ENCODE data around the gene PEX26.
"Not testable (repeated sequence)": the region's sequence is repeated elsewhere in the genome, so short reads cannot be mapped to it uniquely, and the experiment has no call there.

Gene PEX26

DNA sequence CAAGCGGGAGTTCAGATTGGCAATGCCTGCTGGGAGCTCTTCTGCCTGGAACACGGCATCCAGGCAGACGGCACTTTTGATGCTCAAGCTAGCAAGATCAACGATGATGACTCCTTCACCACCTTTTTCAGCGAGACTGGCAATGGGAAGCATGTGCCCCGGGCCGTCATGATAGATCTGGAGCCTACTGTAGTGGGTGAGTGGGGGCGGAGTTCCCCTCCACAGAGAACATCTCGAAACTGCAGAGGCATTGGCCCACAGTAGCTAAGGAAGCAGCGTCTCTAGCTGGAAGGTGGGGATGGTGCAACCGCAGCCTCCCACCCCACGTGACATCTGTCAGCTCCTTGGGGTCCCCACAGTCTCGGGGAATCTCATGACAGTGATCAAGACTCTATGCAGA is 43.7 kb downstream of the PEX26 start:
- DNase-seq: no peak

DNA sequence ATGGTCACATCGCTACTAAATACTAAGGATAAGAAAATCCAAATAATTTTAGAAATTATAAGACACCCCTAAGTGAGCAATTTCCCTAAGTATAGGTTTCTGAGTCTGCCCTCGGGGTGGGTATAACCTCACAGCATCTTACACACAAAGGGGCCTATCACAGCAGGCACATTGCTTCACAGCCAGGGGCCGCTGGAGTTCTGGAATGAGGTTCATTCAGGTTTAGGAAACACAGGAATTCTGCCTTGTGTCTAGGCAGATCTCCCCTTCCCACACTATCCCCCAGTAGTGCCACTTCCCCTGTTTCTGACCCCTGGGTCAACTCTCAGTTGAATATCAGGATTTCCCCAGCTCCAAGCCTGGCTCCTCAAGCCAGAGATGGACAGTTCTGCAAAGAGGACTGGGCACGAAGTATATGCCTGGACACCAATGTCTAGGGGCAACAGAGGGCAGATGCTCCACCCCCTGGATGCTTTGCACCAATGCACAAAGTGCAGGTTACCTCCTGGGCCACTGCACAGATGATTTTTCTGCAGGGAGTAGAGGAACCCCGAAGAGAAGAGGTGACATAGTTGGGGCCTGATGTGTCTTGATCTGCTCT is 44.3 kb downstream of the PEX26 start:
- DNase-seq: no peak

DNA sequence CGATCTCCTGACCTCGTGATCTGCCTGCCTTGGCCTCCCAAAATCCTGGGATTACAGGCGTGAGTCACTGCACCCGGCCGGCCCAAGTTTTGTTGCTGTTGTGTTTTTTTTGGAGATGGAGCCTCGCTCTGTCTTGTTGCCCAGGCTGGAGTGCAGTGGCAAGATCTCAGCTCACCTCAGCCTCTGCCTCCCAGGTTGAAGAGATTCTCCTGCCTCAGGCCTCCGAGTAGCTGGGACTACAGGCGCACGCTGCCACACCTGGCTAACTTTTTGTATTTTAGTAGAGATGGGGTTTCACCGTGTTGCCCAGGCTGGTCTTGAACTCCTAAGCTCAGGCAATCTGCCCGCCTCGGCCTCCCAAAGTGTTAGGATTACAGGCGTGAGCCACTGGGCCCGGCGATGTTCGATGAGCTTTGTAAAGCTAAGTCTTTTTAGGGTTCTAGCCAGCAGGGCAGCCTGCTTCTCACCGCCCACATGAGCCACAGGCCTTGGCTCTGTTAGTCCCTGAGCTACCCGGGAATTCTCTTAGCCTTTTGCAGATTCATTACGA is 45.8 kb downstream of the PEX26 start:
- not testable (repeated sequence) for DNase-seq

DNA sequence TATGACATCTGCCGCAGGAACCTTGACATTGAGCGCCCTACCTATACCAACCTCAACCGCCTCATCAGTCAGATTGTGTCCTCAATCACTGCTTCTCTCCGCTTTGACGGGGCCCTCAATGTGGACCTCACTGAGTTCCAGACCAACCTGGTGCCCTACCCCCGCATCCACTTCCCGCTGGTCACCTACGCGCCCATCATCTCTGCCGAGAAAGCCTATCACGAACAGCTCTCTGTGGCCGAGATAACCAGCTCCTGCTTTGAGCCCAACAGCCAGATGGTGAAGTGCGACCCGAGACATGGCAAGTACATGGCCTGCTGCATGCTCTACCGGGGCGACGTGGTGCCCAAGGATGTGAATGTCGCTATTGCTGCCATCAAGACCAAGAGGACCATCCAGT is 48.8 kb downstream of the PEX26 start:
- DNase-seq: no peak

- no peak for DNase-seq
Observed at GRCh38 chr22:18130018-18130417, 52.2 kb downstream of the PEX26 start.

DNA sequence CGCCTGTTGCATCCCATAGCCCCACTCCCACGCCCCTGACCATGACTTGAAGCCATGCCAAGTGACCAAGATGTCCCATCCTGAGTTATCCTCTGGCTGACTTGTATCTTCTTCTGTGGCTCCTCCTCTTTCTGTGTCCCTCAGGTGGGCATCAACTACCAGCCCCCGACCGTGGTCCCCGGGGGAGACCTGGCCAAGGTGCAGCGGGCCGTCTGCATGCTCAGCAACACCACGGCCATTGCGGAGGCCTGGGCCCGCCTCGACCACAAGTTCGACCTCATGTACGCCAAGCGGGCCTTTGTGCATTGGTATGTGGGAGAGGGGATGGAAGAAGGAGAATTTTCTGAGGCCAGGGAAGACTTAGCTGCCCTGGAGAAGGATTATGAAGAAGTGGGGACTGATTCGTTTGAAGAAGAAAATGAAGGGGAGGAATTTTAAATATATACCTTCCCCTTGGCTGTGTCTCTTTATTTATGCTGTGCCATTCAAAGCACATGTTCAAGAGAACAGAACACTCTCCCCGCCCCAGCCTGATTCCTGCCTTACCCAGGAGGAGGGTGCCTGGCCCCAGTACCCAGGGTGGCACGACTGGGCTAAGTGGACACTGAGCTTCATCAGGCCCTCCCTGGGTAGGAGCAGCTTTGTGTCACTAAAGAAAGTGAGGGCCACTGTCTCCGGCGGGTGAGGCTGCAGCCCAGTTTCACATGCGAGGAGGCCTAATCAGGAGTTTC is 53.1 kb downstream of the PEX26 start:
- DNase-seq: no peak

DNA sequence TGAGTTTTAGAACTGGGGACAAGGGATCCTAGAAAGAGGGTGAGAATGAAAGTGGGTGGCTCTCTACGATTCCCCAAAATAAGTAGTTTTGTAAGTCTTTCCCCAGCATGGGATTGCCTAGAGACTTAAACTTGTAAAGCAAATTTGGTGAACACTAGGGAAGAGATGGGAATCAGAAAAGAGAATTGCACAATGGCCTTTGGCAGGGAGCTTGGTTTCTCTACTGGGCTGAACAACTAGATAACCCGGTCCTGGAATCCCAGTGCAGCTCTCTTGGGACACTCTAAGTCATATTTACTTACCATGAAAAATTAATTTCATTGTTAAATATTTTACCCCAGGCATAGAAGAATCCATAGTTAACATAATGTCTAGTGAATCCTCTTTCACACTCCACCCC is 55.7 kb downstream of the PEX26 start:
- DNase-seq: no peak

DNA sequence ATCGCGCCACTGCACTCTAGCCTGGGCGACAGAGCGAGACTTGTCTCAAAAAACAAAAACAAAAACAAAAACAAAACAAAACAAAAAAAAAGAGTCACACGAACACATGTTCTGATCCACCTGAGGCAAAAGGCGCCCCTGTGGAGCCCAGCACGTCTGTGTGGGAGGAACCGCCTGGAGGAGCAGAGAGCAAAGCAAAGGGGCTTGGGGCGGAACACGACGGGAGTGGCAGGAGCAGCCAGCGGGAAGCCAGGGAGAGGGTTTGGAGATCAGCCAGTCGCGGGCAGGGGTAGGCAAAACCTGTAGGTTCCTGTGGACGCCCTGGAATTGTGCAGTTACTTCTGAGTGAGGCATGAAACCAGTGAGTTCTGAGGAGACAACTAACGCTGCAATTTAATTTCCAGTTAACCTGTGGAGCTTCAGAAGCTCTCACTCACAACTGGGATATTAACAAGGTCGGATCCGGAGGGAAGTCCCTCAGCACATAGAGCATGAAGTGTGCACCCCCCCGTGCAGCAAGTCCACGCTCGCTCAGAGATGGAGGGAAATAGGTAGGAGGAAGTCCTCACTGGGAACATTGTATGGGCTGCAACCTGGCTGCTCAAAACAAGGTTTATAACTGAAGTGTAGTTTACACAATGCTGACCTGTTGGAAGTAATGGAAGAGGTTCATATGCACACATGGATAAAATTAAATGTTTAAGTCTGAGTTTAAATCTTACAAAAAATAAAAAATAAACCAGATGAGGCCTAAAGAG is 59.0 kb downstream of the PEX26 start:
- DNase-seq: no peak

GRCh38 chr22:18141004-18141403 is 63.2 kb downstream of the PEX26 start:
- not testable (repeated sequence) for DNase-seq

DNA sequence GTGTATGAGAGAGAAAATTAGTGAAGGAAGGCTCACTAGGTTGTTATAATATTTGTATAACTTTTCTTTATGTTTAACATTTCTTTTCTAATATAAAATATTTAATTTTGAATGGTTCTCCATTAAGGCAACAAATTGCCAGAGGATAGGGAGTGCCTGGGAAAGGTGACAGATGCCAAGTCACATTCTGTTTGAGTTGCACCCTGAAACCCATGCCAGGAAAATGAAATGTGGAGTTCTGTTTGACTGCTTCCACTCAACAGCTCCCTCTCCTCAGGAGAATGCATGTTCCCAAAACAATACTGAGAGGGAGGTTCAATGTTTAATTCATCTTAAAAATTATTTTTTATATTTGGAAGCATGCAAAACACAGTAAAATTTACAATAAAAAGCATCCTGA is 66.3 kb downstream of the PEX26 start:
- no peak for DNase-seq

DNA sequence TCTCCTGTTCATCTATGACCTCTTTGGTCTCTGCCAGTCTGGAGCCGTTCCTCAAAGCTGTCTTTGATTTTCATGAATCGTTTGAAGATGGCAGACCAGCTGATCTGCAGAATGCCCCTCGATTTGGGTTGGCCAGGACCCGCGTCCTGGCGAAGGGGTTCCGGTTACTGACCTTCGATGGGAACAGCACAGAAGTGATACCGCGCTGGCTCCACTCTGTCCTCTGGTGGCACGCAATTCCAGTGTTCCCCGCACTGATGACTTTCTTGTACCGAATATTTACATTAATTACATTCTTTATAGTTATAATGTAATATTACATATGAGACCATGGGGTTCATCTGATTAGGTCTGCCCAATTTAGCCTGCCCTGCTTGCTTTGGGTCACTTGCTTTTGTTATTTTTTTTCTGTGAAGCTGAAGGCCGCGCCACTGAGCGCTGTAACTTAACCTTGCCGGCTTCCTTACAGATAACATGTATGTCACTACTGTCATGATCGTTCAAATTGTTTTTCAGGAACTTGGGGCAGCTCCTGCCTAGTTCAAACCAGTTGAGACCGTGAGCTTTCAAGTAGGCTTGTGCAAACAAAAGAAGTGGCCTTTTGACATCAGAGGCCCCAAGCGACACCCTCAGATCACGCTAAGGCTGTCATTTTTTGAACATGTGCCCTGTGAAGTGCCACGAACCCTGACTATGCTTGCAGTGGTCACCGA is 68.0 kb downstream of the PEX26 start:
- DNase-seq: no peak

- no peak for DNase-seq
Observed at GRCh38 chr22:18146389-18146753, 68.6 kb downstream of the PEX26 start.

DNA sequence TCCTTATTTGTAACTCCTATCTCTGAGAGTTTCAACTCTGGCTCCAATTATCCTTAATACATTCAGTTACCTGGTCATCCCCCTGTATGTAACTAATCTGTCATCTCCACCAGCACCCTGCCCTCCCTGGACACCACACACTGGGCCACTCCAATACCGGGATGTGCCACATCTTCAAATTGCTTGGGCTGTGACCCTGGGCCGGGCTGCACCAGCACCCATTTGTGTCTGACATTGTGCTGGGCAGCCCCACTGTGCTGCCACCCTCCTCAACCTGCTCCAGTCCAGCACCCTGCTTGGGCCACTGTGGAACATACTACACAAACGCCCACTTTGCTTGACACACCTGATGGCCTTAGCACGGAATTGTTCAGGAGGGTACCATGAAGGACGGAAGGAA is 70.0 kb downstream of the PEX26 start:
- no peak for DNase-seq

DNA sequence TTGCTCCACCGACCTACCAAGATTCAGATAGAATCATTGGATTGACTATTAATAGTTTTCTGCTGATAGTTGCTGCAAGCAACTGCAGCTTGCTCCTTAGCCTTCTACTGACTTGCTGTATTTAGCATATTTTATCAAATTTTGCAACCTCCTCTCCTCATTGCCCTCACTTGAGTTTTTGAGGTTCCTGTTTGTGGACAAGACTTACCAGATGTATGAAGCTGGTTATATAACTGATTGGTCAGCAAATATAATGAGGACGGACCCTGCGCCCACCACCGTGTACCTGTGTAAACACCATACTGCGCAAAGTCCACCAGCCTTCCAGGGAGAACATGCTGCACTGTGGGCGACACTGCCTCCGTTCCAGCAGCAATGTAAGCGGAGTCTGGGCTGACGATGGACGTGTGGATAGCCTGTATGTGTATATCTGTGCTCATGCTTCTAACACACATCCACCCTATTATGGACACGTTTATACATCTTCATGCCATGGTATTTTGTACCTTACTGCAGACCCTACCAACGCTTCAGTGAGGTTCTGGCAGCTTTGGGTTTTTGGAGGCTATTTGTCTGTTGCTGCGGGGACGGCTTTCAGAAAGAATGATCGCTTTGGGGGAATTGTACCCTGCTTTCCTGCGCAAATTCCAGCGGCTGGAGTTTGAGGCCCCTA is 70.6 kb downstream of the PEX26 start:
- no peak for DNase-seq

- DNase-seq: no peak
Observed at GRCh38 chr22:18152519-18152918, 74.7 kb downstream of the PEX26 start.

DNA sequence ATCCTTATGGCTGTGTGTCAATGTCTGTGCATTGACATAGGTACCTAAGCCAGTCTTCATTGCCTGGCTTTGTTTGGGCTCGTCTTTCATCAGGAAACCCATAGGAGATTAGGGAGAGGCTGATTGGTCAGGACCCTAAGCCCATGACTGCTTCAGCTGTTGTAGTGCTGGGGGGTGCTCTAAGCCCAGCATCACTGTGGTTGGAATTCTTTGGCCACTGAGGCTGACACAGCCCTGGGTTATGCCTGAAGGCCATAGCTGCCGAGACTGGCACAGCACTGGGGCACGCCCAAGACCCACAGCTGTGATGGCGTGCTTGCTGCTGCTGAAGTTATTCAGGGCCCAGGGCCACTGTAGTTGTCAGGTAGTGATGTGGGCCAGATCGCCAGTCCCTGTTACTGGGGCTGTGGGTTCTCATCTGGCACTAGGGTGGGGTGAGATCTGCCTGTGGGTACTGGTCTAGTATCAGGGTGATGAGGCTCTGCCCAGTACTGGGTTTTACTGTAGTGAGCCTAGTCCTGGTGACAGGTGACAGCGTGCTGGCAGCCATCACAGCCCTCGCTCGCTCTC is 77.1 kb downstream of the PEX26 start:
- DNase-seq: no peak
